ENCODE measurements around the gene VSNL1. TPM values are rescaled to one million over a fixed set of nuclear protein-coding genes. Genes with fewer than 3 reads are reported as not detected.

VSNL1 gene
- total and polyA plus RNA-seq, 2 experiments from 2014 or later, result 102 to 112 TPM

- TF ChIP-seq ZNF462 (CRISPR knock-in tag; IDR thresholded peaks at IDR 0.05) (no peak), EZH2phosphoT487 (IDR thresholded peaks at IDR 0.05; ENCODE audit: unreplicated experiment) (no peak)
Observed at GRCh38 chr2:17529771-17530170, 10.7 kb upstream of the VSNL1 start (continued).

- ATAC-seq (no peak), DNase-seq (ENCODE audit: low spot score) (no peak)
- H3K27me3 Mint-ChIP-seq (ENCODE audit: insufficient read depth, low read depth, poor library complexity), result peaks cover 6% of the 10 kb centered on the region
- no peak overlapping the region for H2AFZ ChIP-seq
- H3K4me3 Mint-ChIP-seq, result no peak overlapping the region
- H3K27ac ChIP-seq (ENCODE audit: low read depth), result no peak overlapping the region
- peaks cover 13% of the 10 kb centered on the region; the same call in 1 of the 2 replicates for H3K4me1 ChIP-seq (ENCODE audit: insufficient read depth)
- H3K4me1 Mint-ChIP-seq, result peaks cover 15% of the 10 kb centered on the region
- H3F3A ChIP-seq (replicated peaks; ENCODE audit: low read depth), result no peaks in the 10 kb centered on the region
- H3K4me2 ChIP-seq, result no peak overlapping the region
- no peaks in the 10 kb centered on the region for H3K9me2 ChIP-seq (ENCODE audit: insufficient read depth)
- no peaks in the 10 kb centered on the region for H3K36me3 ChIP-seq (ENCODE audit: insufficient read depth)
- no peaks in the 10 kb centered on the region for H3K79me2 ChIP-seq (replicated peaks; ENCODE audit: insufficient read depth)
- TF ChIP-seq REST (IDR thresholded peaks at IDR 0.05; ENCODE audit: unreplicated experiment) (no peak), CTCF (conservative IDR thresholded peaks at IDR 0.05; ENCODE audit: low read depth in 2 of 2) (no peak), ETS1 (IDR thresholded peaks at IDR 0.05) (no peak), NANOG (IDR thresholded peaks at IDR 0.05; ENCODE audit: borderline replicate concordance) (no peak)
- peaks cover 13% of the 10 kb centered on the region for H3K27me3 ChIP-seq (ENCODE audit: insufficient read depth)
- H3K36me3 Mint-ChIP-seq (ENCODE audit: low read depth), result no peaks in the 10 kb centered on the region
- H3K9me3 Mint-ChIP-seq, result no peaks in the 10 kb centered on the region
- H3K4me3 ChIP-seq, result no peak overlapping the region
- no peaks in the 10 kb centered on the region for H4K20me1 ChIP-seq (replicated peaks; ENCODE audit: insufficient read depth)
- H3K27ac Mint-ChIP-seq, result no peak overlapping the region
Observed at GRCh38 chr2:17533546-17533945, 7.0 kb upstream of the VSNL1 start.

All from GM23338 (cell line).